ENCODE measurements around the gene ABCB11.

GRCh38 chr2:168892327-168892726, 138.8 kb downstream of the ABCB11 start:
- TF ChIP-seq POLR2A (IDR thresholded peaks at IDR 0.05) (no peak), CTCF (IDR thresholded peaks at IDR 0.05) (no peak)

Data from breast epithelium (tissue), 3 donors.